ENCODE measurements around the gene C11orf24.
"Not testable (repeated sequence)": the region's sequence is repeated elsewhere in the genome, so short reads cannot be mapped to it uniquely, and the experiment has no call there.

Gene C11orf24

DNA sequence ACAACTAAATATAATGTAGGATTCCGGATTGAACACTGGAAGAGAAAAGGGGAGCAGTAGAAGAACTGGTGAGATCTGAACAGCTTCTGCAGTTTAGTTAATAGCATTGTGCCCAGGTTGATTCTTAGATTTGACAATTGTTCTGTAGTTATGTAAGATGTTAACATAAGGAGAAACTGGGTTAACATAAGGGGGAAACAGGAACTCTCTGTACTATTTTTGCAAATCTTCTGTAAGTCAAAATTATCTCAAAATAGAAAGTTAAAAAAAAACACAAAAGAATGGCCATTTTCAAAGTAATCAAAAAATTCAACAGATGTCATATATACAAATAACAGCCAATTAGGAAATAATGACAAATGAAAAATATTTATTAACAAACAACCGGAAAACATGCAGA lies 21.9 kb upstream of the C11orf24 start:
- TF ChIP-seq CTCF (conservative IDR thresholded peaks at IDR 0.05; ENCODE audit: low read depth, low read length), result no peak
- no peak for DNase-seq (ENCODE audit: low read depth)
- H3K4me3 ChIP-seq (ENCODE audit: low read depth, low read length), result no peak overlapping the region

- TF ChIP-seq CTCF (conservative IDR thresholded peaks at IDR 0.05; ENCODE audit: low read depth, low read length), result no peak
- DNase-seq (ENCODE audit: low read depth), result no peak
- no peak overlapping the region for H3K4me3 ChIP-seq (ENCODE audit: low read depth, low read length)
Observed at GRCh38 chr11:68289456-68289855, 17.7 kb upstream of the C11orf24 start.

GRCh38 chr11:68287419-68287818 lies 15.6 kb upstream of the C11orf24 start:
- no peak for DNase-seq (ENCODE audit: low read depth)
- TF ChIP-seq CTCF (conservative IDR thresholded peaks at IDR 0.05; ENCODE audit: low read depth, low read length), result no peak
- H3K4me3 ChIP-seq (ENCODE audit: low read depth, low read length), result no peak overlapping the region

DNA sequence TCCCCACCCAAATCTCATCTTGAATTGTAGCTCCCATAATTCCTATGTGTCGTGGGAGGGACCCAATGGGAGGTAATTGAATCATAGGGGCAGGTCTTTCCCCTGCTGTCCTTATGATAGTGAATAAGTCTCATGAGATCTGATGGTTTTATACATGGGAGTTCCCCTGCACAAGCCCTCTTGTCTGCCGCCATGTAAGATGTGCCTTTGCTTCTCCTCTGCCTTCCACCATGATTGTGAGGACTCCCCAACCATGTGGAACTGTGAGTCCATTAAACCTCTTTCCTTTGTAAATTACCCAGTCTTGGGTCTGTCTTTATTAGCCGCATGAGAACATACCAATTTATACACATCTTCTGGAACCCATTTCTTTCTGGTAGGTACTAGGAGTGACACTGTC lies 12.8 kb upstream of the C11orf24 start:
- DNase-seq (ENCODE audit: low read depth); H3K4me3 ChIP-seq (ENCODE audit: low read depth, low read length): not testable (repeated sequence)

- TF ChIP-seq CTCF (conservative IDR thresholded peaks at IDR 0.05; ENCODE audit: low read depth, low read length), result no peak
- no peak overlapping the region for H3K4me3 ChIP-seq (ENCODE audit: low read depth, low read length)
- DNase-seq (ENCODE audit: low read depth), result no peak
Observed at GRCh38 chr11:68282861-68283230, 11.1 kb upstream of the C11orf24 start.

GRCh38 chr11:68282141-68282860 lies 10.5 kb upstream of the C11orf24 start:
- no peak overlapping the region for H3K4me3 ChIP-seq (ENCODE audit: low read depth, low read length)
- TF ChIP-seq CTCF (conservative IDR thresholded peaks at IDR 0.05; ENCODE audit: low read depth, low read length), result no peak
- no peak for DNase-seq (ENCODE audit: low read depth)

DNA sequence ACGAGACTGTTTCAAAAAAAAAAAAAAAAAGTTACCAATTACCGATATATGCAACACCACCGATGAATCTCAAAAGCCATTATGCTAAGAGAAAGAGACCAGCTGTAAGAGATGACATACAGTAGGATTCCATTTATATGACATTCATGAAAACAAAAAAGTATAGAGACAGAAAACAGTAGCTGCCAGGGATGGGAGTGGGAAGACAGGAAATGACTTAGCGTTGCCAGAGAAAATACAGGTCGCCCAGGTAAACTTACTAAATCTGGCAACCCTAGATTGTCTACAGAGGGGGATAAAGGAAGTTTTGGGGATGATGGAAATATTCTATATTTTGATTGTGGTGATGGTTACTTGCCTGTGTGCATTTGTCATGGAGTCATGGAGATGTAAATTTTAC lies 7.9 kb upstream of the C11orf24 start:
- no peak overlapping the region for H3K4me3 ChIP-seq (ENCODE audit: low read depth, low read length)
- DNase-seq (ENCODE audit: low read depth), result no peak
- no peak for TF ChIP-seq CTCF (conservative IDR thresholded peaks at IDR 0.05; ENCODE audit: low read depth, low read length)
